Measurements from ENCODE around the gene CAPZB. TPM values are rescaled to one million over a fixed set of nuclear protein-coding genes. Genes with fewer than 3 reads are reported as not detected.

CAPZB gene
- polyA plus RNA-seq, 2 of the 4 experiments (the other 2 are of a cell fraction): 133 to 296 TPM

DNA sequence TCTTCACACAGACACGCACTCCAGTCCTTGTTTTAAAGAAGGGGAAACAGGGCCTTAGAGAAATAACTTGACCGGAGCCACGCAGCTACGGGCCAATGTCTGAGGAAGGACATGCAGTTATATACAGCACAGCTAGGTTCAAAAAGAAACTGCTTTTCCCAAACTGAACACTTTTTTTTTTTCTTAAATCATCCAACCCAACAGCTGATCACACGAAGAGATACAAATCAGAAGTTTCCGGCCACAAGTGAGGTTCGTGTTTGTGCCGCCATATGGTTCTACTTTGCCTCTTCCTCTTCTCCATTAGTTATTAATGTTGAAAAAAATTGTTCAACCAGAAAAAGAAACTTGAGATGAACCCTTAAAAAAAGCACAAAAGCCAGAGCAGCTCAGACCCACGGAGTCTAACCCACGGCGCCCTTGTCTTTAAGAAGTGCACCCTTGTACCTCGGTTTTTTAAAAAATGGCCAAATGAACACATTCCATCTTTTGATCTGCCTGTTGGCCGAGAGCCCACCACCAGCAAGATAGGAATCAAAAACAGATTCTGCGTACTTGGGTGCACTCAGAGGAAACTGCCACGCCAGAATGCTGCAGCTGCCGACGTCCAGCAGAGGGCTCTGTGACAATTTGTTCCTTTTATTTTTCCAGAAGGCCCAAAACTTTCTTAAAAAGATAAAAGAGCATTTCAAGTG is 94.3 kb downstream of the CAPZB start:
- no peak overlapping the region for H3K4me3 ChIP-seq
- FAIRE-seq (no peak), ATAC-seq (peak in 1 of 2 experiments; percentile 61; a peak in 3 of 6 replicates)

DNA sequence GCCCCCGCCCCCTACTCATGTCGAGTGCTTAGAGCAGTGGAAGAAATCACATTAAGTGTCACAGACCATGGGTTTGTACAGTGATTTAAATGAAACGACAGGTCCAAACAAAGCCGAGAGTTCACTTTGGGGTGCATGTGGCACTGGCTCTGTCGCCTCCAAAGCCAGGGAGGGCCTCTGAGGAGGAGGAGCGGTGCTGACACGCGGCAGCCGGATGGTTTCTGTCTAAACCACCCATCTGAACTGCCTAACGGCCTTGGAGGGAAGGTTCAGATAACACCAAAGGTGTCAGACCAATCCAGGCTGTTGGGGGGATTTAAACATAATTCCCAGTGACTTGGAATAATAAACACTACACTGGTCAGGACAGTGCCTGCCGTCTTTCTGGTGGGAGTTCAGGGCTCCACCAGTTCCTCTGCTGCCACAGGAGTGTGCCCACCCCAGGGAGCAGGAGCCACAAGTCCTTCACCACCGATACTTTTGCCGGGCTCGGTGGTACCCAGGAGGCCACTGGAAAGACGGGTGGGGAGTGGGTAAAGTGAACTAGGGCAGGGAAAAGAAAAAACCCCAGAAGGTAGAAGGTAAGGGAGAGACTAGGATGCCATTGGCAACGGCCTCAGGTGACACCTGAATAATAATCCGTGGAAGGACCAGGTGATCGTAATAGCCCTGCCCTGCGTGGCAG is 95.0 kb downstream of the CAPZB start:
- H3K27ac ChIP-seq: no peak overlapping the region
- no peak for ATAC-seq
- 94% methylated on average over 13 of the region's 19 CpGs for WGBS (ENCODE audit: missing lambda C conversion rate)
- H3K9me3 ChIP-seq: no peaks in the 10 kb centered on the region
- no peak overlapping the region for H3K4me2 ChIP-seq
- no peak for FAIRE-seq
- no peaks in the 10 kb centered on the region; the same call in 2 of the 3 replicates for H3K4me1 ChIP-seq
- ChIA-PET POLR2A (no interaction called here), CTCF (interaction anchor here (0.7 to 3.4 kb wide), 13 partner anchors 12 to 263 kb away, joined by 3 to 15 read pairs (median 4); no protein-coding TSS in a partner anchor)
- no peak for DNase-seq (ENCODE audit: low read depth in 1 of 2, low spot score in 1 of 2)
- H3K4me3 ChIP-seq: no peak overlapping the region
- TF ChIP-seq, protein P1, sequence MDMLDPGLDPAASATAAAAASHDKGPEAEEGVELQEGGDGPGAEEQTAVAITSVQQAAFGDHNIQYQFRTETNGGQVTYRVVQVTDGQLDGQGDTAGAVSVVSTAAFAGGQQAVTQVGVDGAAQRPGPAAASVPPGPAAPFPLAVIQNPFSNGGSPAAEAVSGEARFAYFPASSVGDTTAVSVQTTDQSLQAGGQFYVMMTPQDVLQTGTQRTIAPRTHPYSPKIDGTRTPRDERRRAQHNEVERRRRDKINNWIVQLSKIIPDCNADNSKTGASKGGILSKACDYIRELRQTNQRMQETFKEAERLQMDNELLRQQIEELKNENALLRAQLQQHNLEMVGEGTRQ (IDR thresholded peaks at IDR 0.05): no peak
- TF ChIP-seq, protein P2, sequence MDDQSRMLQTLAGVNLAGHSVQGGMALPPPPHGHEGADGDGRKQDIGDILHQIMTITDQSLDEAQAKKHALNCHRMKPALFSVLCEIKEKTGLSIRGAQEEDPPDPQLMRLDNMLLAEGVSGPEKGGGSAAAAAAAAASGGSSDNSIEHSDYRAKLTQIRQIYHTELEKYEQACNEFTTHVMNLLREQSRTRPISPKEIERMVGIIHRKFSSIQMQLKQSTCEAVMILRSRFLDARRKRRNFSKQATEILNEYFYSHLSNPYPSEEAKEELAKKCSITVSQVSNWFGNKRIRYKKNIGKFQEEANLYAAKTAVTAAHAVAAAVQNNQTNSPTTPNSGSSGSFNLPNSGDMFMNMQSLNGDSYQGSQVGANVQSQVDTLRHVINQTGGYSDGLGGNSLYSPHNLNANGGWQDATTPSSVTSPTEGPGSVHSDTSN (IDR thresholded peaks at IDR 0.05): no peak
- TF ChIP-seq EHMT2 (IDR thresholded peaks at IDR 0.05; ENCODE audit: low read depth) (no peak), CHD2 (IDR thresholded peaks at IDR 0.05; ENCODE audit: low read length, partially characterized antibody) (no peak), ZSCAN20 (CRISPR knock-in tag; IDR thresholded peaks at IDR 0.05) (no peak), CBX8 (IDR thresholded peaks at IDR 0.05) (no peak), CHD4 (IDR thresholded peaks at IDR 0.05; ENCODE audit: borderline replicate concordance) (no peak), NR3C1 (IDR thresholded peaks at IDR 0.05) (no peak), HOXB13 (CRISPR knock-in tag; IDR thresholded peaks at IDR 0.05; ENCODE audit: low read depth) (no peak), RFX5 (IDR thresholded peaks at IDR 0.05) (no peak), POLR2AphosphoS2 (conservative IDR thresholded peaks at IDR 0.05; ENCODE audit: low read length) (no peak), PHF8 (IDR thresholded peaks at IDR 0.05; ENCODE audit: borderline replicate concordance, low read depth) (no peak)
- TF ChIP-seq, protein P3, sequence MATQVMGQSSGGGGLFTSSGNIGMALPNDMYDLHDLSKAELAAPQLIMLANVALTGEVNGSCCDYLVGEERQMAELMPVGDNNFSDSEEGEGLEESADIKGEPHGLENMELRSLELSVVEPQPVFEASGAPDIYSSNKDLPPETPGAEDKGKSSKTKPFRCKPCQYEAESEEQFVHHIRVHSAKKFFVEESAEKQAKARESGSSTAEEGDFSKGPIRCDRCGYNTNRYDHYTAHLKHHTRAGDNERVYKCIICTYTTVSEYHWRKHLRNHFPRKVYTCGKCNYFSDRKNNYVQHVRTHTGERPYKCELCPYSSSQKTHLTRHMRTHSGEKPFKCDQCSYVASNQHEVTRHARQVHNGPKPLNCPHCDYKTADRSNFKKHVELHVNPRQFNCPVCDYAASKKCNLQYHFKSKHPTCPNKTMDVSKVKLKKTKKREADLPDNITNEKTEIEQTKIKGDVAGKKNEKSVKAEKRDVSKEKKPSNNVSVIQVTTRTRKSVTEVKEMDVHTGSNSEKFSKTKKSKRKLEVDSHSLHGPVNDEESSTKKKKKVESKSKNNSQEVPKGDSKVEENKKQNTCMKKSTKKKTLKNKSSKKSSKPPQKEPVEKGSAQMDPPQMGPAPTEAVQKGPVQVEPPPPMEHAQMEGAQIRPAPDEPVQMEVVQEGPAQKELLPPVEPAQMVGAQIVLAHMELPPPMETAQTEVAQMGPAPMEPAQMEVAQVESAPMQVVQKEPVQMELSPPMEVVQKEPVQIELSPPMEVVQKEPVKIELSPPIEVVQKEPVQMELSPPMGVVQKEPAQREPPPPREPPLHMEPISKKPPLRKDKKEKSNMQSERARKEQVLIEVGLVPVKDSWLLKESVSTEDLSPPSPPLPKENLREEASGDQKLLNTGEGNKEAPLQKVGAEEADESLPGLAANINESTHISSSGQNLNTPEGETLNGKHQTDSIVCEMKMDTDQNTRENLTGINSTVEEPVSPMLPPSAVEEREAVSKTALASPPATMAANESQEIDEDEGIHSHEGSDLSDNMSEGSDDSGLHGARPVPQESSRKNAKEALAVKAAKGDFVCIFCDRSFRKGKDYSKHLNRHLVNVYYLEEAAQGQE (IDR thresholded peaks at IDR 0.05): no peak
- TF ChIP-seq, protein P4, sequence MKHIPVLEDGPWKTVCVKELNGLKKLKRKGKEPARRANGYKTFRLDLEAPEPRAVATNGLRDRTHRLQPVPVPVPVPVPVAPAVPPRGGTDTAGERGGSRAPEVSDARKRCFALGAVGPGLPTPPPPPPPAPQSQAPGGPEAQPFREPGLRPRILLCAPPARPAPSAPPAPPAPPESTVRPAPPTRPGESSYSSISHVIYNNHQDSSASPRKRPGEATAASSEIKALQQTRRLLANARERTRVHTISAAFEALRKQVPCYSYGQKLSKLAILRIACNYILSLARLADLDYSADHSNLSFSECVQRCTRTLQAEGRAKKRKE (CRISPR knock-in tag; IDR thresholded peaks at IDR 0.05; ENCODE audit: low read depth): no peak
- TF ChIP-seq, protein P5, sequence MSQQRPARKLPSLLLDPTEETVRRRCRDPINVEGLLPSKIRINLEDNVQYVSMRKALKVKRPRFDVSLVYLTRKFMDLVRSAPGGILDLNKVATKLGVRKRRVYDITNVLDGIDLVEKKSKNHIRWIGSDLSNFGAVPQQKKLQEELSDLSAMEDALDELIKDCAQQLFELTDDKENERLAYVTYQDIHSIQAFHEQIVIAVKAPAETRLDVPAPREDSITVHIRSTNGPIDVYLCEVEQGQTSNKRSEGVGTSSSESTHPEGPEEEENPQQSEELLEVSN (IDR thresholded peaks at IDR 0.05; ENCODE audit: borderline replicate concordance, low read depth): no peak

More for the DNA sequence above, 94.3 kb downstream of the CAPZB start:
- Histone ChIP-seq H3K4me2 (no peak overlapping the region), H3K27ac (no peak overlapping the region), H3K4me1 (no peaks in the 10 kb centered on the region; the same call in 2 of the 3 replicates), H3K9me3 (no peaks in the 10 kb centered on the region)
- CTCF ChIA-PET: interaction anchor here (0.7 to 3.4 kb wide), 18 partner anchors 10 to 271 kb away, joined by 3 to 15 read pairs (median 4); no protein-coding TSS in a partner anchor
- peak; percentile 12 to 18 for DNase-seq (ENCODE audit: low read depth in 1 of 2, low spot score in 1 of 2)
- TF ChIP-seq SMC3 (IDR thresholded peaks at IDR 0.05): peak; percentile 61
- TF ChIP-seq, protein P6, sequence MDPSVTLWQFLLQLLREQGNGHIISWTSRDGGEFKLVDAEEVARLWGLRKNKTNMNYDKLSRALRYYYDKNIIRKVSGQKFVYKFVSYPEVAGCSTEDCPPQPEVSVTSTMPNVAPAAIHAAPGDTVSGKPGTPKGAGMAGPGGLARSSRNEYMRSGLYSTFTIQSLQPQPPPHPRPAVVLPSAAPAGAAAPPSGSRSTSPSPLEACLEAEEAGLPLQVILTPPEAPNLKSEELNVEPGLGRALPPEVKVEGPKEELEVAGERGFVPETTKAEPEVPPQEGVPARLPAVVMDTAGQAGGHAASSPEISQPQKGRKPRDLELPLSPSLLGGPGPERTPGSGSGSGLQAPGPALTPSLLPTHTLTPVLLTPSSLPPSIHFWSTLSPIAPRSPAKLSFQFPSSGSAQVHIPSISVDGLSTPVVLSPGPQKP (IDR thresholded peaks at IDR 0.05; ENCODE audit: low read depth, low read length): no peak
- peak; percentile 57 to 59 for TF ChIP-seq RAD21 (conservative IDR thresholded peaks at IDR 0.05 in 1 of 2, IDR thresholded peaks at IDR 0.05 in 1 of 2)
- TF ChIP-seq, protein P7, sequence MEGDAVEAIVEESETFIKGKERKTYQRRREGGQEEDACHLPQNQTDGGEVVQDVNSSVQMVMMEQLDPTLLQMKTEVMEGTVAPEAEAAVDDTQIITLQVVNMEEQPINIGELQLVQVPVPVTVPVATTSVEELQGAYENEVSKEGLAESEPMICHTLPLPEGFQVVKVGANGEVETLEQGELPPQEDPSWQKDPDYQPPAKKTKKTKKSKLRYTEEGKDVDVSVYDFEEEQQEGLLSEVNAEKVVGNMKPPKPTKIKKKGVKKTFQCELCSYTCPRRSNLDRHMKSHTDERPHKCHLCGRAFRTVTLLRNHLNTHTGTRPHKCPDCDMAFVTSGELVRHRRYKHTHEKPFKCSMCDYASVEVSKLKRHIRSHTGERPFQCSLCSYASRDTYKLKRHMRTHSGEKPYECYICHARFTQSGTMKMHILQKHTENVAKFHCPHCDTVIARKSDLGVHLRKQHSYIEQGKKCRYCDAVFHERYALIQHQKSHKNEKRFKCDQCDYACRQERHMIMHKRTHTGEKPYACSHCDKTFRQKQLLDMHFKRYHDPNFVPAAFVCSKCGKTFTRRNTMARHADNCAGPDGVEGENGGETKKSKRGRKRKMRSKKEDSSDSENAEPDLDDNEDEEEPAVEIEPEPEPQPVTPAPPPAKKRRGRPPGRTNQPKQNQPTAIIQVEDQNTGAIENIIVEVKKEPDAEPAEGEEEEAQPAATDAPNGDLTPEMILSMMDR (IDR thresholded peaks at IDR 0.05): peak; percentile 59
- TF ChIP-seq, protein P2 (IDR thresholded peaks at IDR 0.05): no peak
- 67% methylated on average over 17 of the region's 17 CpGs for WGBS (ENCODE audit: missing lambda C conversion rate)
- POLR2A ChIA-PET: no interaction called here

Measured in A549 (cell line).